Smooth muscle cell (in vitro differentiated cells): Measurements from ENCODE around the gene OPCML. TPM values are rescaled to one million over a fixed set of nuclear protein-coding genes. Genes with fewer than 3 reads are reported as not detected.

Experiments
- DNase-seq: peaks from one replicate; lab custom pipeline; 2025; ENCODE audit not compliant: unreplicated experiment; lab: John Stamatoyannopoulos, UW
- H2AFZ ChIP-seq: fragments of 200-600 bp; sonication (generic); 2 replicates; pipeline ENCODE4 v1.6.0; 2016; ENCODE audit warnings: antibody characterized with exemption, low read depth, mild to moderate bottlenecking
- H3F3A ChIP-seq: fragments of 200-600 bp; sonication (generic); 2 replicates; pipeline ENCODE4 v1.6.0; 2017; ENCODE audit warnings: antibody characterized with exemption, low read depth
- H3K27ac ChIP-seq: fragments of 200-600 bp; sonication (generic); 2 replicates; pipeline ENCODE4 v1.5.1; 2016; ENCODE audit warnings: low read depth, mild to moderate bottlenecking
- H3K27me3 ChIP-seq: fragments of 200-600 bp; sonication (generic); 2 replicates; pipeline ENCODE4 v1.6.1; 2016; ENCODE audit warnings: low read depth, mild to moderate bottlenecking
- H3K36me3 ChIP-seq: fragments of 200-600 bp; sonication (generic); 2 replicates; pipeline ENCODE4 v1.5.1; 2016; ENCODE audit warnings: low read depth
- H3K4me1 ChIP-seq: fragments of 200-600 bp; sonication (generic); 2 replicates; pipeline ENCODE4 v1.5.1; 2016; ENCODE audit warnings: low read depth
- H3K4me2 ChIP-seq: fragments of 200-600 bp; sonication (generic); 2 replicates; pipeline ENCODE4 v1.6.0; 2016; ENCODE audit warnings: mild to moderate bottlenecking
- H3K4me3 ChIP-seq: fragments of 200-600 bp; sonication (generic); 2 replicates; pipeline ENCODE4 v1.5.1; 2016; ENCODE audit warnings: mild to moderate bottlenecking
- H3K79me2 ChIP-seq: fragments of 200-600 bp; sonication (generic); 2 replicates; pipeline ENCODE4 v1.6.0; 2016; ENCODE audit warnings: low read depth, mild to moderate bottlenecking
- H3K9ac ChIP-seq: fragments of 200-600 bp; sonication (generic); 2 replicates; pipeline ENCODE4 v1.6.0; 2016; ENCODE audit warnings: low read depth
- H3K9me3 ChIP-seq: fragments of 200-600 bp; sonication (generic); replicated peaks from 2 replicates; pipeline ENCODE4 v1.5.1; 2016; ENCODE audit warnings: low read depth
- H4K20me1 ChIP-seq: fragments of 200-600 bp; sonication (generic); 2 replicates; pipeline ENCODE4 v1.6.0; 2016; ENCODE audit warnings: low read depth
- CTCF ChIP-seq: fragments of 200-600 bp; sonication (generic); IDR thresholded peaks from 2 replicates; pipeline ENCODE4 v1.5.1; 2017; ENCODE audit warnings: borderline replicate concordance, mild to moderate bottlenecking, antibody characterized with exemption; ENCODE audit not compliant: insufficient read depth, poor library complexity, severe bottlenecking
- WGBS: methylation state at CpG from one replicate; pipeline ENCODE4 v1.1.7; 2016; ENCODE audit warnings: low lambda C conversion rate; 5-methylcytosine and 5-hydroxymethylcytosine counted together
- polyA plus RNA-seq: library from polyadenylated mRNA; unstranded; fragments of >200 nt; fragmentation: Nextera tagmentation; extraction: Ambion mirVana; gene quantifications from 2 replicates; pipeline ENCODE4 v1.2.1, GENCODE V29; 2016
- total RNA-seq: library from RNA; depleted of rRNA; stranded (reverse); fragments of >200 nt; gene quantifications from 2 replicates; pipeline ENCODE4 v1.2.3, GENCODE V29; 2014

Gene OPCML
- total and polyA plus RNA-seq, 2 experiments from 2014 or later: 0.42 to 0.58 TPM

- Histone ChIP-seq H3K27ac (no peak overlapping the region), H3K9ac (no peak overlapping the region), H3F3A (no peaks in the 10 kb centered on the region), H3K4me3 (no peak overlapping the region), H3K79me2 (no peaks in the 10 kb centered on the region), H3K4me2 (no peak overlapping the region), H3K36me3 (no peaks in the 10 kb centered on the region), H2AFZ (no peak overlapping the region), H3K27me3 (peaks cover 25% of the 10 kb centered on the region), H4K20me1 (no peaks in the 10 kb centered on the region), H3K9me3 (no peaks in the 10 kb centered on the region), H3K4me1 (no peaks in the 10 kb centered on the region)
- TF ChIP-seq CTCF: no peak
- 95% methylated on average over 9 of the region's 9 CpGs for WGBS
- no peak for DNase-seq
Observed at GRCh38 chr11:133234883-133235282, 297.4 kb downstream of the OPCML start.

GRCh38 chr11:133232665-133233064, 299.6 kb downstream of the OPCML start:
- no peak overlapping the region for H3K4me2 ChIP-seq
- H3K27ac ChIP-seq: no peak overlapping the region
- H2AFZ ChIP-seq: no peak overlapping the region
- H3K36me3 ChIP-seq: no peaks in the 10 kb centered on the region
- whole genome bisulfite sequencing: 78% methylated on average over 2 of the region's 2 CpGs
- H3F3A ChIP-seq: no peaks in the 10 kb centered on the region
- no peaks in the 10 kb centered on the region for H3K9me3 ChIP-seq
- TF ChIP-seq CTCF: no peak
- peaks cover 39% of the 10 kb centered on the region for H3K27me3 ChIP-seq
- H3K9ac ChIP-seq: no peak overlapping the region
- DNase-seq: no peak
- no peaks in the 10 kb centered on the region for H3K79me2 ChIP-seq
- no peaks in the 10 kb centered on the region for H4K20me1 ChIP-seq
- H3K4me1 ChIP-seq: peaks cover 11% of the 10 kb centered on the region
- no peak overlapping the region for H3K4me3 ChIP-seq

- WGBS: 36% methylated on average over 5 of the region's 5 CpGs
- TF ChIP-seq CTCF: no peak
- no peak overlapping the region for H3K4me3 ChIP-seq
- DNase-seq: no peak
- H3K79me2 ChIP-seq: no peaks in the 10 kb centered on the region
- no peaks in the 10 kb centered on the region for H4K20me1 ChIP-seq
- peaks cover 36% of the 10 kb centered on the region for H3K27me3 ChIP-seq
- no peaks in the 10 kb centered on the region for H3K36me3 ChIP-seq
- H3K4me1 ChIP-seq: peaks cover 11% of the 10 kb centered on the region
- no peaks in the 10 kb centered on the region for H3F3A ChIP-seq
- no peaks in the 10 kb centered on the region for H3K9me3 ChIP-seq
- no peak overlapping the region for H3K4me2 ChIP-seq
- H3K27ac ChIP-seq: no peak overlapping the region
- H3K9ac ChIP-seq: no peak overlapping the region
- no peak overlapping the region for H2AFZ ChIP-seq
Observed at GRCh38 chr11:133230431-133230830, 301.9 kb downstream of the OPCML start.

GRCh38 chr11:133228471-133229329, 303.6 kb downstream of the OPCML start:
- no peak for DNase-seq
- no peak overlapping the region for H3K9ac ChIP-seq
- peaks cover 31% of the 10 kb centered on the region for H3K27me3 ChIP-seq
- H3K79me2 ChIP-seq: no peaks in the 10 kb centered on the region
- H3K4me2 ChIP-seq: no peak overlapping the region
- no peak overlapping the region for H3K4me3 ChIP-seq
- no peaks in the 10 kb centered on the region for H3K36me3 ChIP-seq
- no peaks in the 10 kb centered on the region for H3F3A ChIP-seq
- no peaks in the 10 kb centered on the region for H4K20me1 ChIP-seq
- WGBS: 17% methylated on average over 26 of the region's 26 CpGs
- H3K27ac ChIP-seq: no peak overlapping the region
- no peaks in the 10 kb centered on the region for H3K9me3 ChIP-seq
- H2AFZ ChIP-seq: no peak overlapping the region
- TF ChIP-seq CTCF: no peak
- H3K4me1 ChIP-seq: peaks cover 11% of the 10 kb centered on the region
